GDM1 (cell line): ENCODE measurements around the gene CCDC169.
A peak's percentile ranks its signal among the peaks of the same experiment; 100 is the strongest.
"Not testable (repeated sequence)": the region's sequence is repeated elsewhere in the genome, so short reads cannot be mapped to it uniquely, and the experiment has no call there.

ENCODE experiments used
- DNase-seq: peaks from one replicate; lab custom pipeline; 2025; lab: John Stamatoyannopoulos, UW

Gene CCDC169

GRCh38 chr13:36297366-36298338 is at the start of gene CCDC169:
Gene CCDC169 (minus strand): TSS chr13:36297814. CDS start chr13:36297719, 95 bp downstream.
- DNase-seq, result peak; percentile 81

GRCh38 chr13:36346222-36347083 is 48.8 kb upstream of the CCDC169 start, which contains the start of gene SPART:
Gene SPART (minus strand): TSS chr13:36346394. CDS start chr13:36335830, 10,564 bp downstream.
- DNase-seq, result peak; percentile 94

DNA sequence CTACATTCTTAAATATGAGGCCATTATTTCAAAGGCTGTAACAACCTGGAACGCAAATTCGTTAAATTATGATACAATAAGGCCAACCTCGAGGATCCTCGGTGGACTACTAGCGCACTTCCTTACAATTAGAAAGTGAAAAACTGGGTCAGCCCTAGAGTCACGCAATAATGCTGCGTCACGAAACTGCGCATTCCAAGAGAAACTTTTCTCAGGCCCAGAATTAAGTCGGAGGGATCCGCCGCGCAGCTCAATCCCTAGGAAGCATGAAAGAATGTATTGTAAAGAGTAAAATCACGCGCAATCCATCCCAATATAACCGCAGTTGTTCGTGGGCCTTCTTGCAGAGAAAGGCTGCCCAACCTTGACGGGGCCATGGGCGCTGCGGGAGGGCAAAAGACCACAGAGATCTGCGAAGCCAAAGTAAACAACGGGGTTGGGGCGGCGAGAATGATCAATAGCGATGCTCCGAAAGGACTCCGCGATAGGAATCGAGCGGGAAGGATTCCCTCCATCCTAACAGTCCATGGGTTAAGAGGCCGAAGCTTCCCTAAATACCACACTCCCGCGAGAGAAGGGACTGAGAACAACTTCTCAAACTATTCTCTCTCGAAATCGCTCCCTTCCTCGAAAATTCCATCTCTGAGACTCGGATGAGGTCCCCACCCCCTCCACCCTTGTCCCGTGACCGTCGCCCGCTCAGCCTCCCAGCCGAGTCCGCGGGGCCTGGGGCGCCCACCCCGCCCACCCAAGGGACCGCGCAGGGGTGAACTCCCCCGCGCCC is 48.0 kb upstream of the CCDC169 start:
- DNase-seq, result peak; percentile 59

- no peak for DNase-seq
Measured at GRCh38 chr13:36344886-36345437, 47.3 kb upstream of the CCDC169 start.

DNA sequence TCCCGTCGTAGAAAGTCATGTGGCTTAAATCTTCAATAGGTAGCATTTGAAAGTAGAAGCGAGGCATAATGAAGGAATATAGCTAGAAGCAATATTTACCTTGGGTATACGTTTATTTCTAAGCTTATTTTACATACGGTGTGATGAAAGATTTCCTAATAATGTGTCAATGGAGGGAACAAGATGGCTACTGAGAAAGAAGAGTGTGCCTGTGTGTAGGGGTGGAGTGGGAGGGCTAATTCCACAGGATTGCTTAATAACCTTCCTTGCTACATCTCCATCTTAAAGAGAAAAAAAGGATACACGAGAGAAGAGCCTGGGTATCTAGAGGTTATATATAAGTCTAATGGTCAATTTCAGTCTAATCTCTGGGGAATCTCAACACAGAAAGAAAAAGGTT is 46.6 kb upstream of the CCDC169 start:
- DNase-seq, result no peak

- no peak for DNase-seq
Measured at GRCh38 chr13:36343766-36344165, 46.2 kb upstream of the CCDC169 start.

- no peak for DNase-seq
Measured at GRCh38 chr13:36342715-36343114, 45.1 kb upstream of the CCDC169 start.

GRCh38 chr13:36341718-36342117 is 44.1 kb upstream of the CCDC169 start:
- DNase-seq, result no peak

- DNase-seq, result no peak
Measured at GRCh38 chr13:36339600-36340155, 42.1 kb upstream of the CCDC169 start.

DNA sequence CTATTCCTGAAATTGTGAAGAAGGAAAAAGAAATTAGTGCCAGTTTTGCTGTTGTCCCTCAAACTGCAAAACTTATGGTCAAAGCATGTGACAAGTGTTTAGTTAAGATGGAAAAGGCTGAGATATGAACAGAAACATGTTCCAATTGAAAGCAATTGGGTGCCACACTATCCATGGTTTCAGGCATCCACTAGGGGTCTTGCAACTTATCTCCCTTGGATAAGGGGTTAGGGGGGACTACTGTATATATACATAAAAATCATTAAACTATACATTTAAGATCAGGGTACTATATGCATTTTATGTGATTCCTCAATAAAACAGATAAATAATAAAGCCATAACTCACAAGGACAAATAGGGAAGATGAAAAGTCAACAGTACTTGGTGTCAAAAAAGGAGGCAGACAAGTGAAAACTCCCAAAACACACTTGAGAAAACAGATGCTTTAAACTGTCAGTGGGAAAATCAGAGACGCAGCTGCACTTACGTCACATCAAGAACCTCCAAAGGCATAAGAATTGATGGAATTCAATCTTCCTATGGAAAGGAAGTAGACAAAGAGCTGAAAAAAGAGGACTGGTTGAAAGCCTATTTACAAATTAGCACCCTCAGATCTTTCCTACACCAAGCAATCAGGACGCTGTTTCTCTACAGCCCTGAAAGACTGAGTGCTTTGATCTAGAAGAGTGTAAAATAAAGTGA is 40.5 kb upstream of the CCDC169 start:
- DNase-seq, result no peak

GRCh38 chr13:36332986-36333385 is 35.4 kb upstream of the CCDC169 start:
- no peak for DNase-seq

- not testable (repeated sequence) for DNase-seq
Measured at GRCh38 chr13:36332255-36332654, 34.6 kb upstream of the CCDC169 start.

- no peak for DNase-seq
Measured at GRCh38 chr13:36331280-36331679, 33.7 kb upstream of the CCDC169 start.

DNA sequence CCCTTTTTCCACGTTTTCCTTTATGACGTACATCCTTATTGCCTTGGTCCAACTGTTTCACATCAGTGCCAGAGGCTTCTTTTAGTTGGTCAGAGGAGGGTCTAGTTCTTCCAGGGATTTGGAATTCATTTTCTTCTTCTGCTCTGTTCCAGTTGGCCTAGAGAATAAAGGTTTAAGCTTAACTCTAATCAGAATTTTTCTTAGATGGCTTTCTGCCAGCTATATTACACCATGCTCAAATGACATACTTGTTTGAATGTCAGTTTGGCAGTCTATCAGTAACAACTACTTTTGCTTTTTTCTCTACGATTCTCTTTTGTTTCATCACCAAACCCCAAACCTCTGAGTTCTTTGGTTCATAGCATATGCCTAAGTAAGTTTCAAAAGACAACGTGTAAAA is 31.7 kb upstream of the CCDC169 start:
- no peak for DNase-seq

DNA sequence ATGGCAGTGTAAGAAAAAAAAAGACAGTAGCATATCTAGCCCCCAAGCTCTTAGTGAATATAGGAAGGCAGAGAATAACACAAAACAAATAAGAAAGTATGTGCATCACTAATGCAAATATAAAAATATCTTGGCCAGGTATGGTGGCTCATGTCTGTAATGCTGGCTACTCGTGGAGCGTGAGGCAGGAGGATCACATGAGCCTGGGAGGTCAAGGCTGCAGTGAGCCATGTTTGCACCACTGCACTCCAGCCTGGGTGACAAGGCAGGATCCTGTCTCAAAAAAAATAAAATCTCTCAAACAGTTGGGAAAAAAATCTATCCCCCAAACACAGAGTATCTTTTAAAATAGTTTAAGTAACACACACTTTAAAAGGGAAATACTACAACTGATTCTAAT is 31.2 kb upstream of the CCDC169 start:
- no peak for DNase-seq

DNA sequence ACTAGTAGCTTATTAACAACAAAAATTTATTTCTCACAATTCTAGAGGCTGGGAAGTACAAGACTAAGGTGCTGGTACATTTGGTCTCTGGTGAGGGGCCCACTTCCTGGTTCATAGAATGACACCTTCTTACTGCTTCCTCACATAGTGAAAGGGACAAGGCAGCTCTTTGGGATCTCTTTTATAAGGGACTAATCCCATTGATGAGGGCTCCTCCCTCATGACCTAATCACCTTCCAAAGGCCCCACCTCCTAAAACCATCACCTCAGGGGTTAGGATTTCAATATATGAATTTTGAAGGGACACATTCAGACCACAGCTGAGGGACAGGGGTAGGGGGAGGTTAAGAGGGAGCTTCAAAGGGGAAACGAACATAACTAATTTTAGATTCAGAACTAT is 28.3 kb upstream of the CCDC169 start:
- DNase-seq, result no peak

- not testable (repeated sequence) for DNase-seq
Measured at GRCh38 chr13:36324881-36325280, 27.3 kb upstream of the CCDC169 start.

DNA sequence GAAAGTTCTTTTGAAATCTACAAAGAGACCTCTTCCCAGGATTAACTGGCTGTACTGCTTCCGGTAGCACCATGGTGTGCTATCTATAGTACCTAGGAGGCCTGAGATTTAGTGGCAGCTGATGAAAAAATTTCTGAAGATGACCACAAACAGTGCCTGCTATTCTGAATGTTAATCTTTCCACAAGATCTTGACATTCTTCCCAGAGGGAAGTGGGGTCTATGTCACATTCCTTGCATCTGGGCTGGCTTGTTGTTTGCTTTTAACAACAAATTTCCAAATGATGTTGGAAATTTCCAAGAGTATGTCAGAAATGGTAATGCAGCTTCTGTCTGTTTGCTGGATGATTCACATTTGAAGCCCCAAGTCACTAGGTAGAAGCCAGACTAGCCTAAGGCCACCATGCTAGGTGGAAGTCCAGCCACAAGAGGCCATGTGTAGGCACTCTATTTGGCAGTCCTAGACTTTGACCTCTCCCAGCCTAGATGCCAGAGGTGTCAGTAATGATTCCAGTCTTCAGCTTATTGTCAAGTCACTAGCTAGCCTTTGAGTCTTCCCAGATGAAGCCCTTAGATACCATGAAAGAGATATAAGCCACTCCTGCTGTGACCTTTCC is 26.4 kb upstream of the CCDC169 start:
- no peak for DNase-seq

- no peak for DNase-seq
Measured at GRCh38 chr13:36323408-36323807, 25.8 kb upstream of the CCDC169 start.

DNA sequence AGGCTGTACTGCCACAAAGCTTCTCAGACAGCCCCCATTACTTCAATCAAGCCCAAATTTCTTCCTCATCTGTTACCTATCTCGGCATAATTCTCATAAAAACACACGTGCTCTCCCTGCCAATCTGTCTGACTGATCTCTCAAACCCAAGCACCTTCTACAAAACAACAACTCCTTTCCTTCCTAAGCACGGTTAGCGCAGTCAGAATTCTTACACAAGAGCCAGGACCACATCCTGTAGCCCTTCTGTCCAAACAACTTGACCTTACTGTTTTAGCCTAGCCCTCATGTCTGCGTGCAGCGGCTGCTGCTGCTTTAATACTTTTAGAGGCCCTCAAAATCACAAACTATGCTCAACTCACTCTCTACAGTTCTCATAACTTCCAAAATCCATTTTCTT is 22.2 kb upstream of the CCDC169 start:
- not testable (repeated sequence) for DNase-seq
